Pancreas (tissue), 10 donors: ENCODE data around the gene TNFSF8. TPM values are rescaled to one million over a fixed set of nuclear protein-coding genes. Genes with fewer than 3 reads are reported as not detected.
A peak's percentile ranks its signal among the peaks of the same experiment; 100 is the strongest.

Source experiments
- ATAC-seq, 4 donors: fragments of 200-7000 bp; cut with Tn5 transposase; one replicate each; pipeline versions ENCODE4 v1.8.0 to v1.9.1; 2020; ENCODE audit warnings: mild to moderate bottlenecking in 4 of 4, moderate library complexity in 4 of 4
- DNase-seq, 6 donors: peaks; one replicate each; pipeline ENCODE4 v3.0.0-alpha.2; 2020
- FAIRE-seq: peaks from 2 replicates; lab custom pipeline; 2012; peaks lifted over from hg19 to GRCh38; lab: Jason Lieb, UNC
- H3K27ac ChIP-seq, 4 donors: fragments of 200-600 bp; sonication (generic); 1 replicate in 3 of 4; 2 replicates in 1 of 4; pipeline versions ENCODE4 v1.5.0 to v1.8.0; 2020
- H3K27me3 ChIP-seq, 4 donors: fragments of 200-600 bp; one replicate each; pipeline ENCODE4 v1.8.0; 2021
- H3K36me3 ChIP-seq, 3 donors: fragments of 200-600 bp; sonication (generic) in 1 of 3; one replicate each; pipeline versions ENCODE4 v1.5.0 to v1.8.0; 2020 to 2021
- H3K4me1 ChIP-seq, 3 donors: fragments of 200-600 bp; one replicate each; pipeline ENCODE4 v1.8.0; 2021
- H3K4me3 ChIP-seq, 4 donors: fragments of 200-600 bp; sonication (generic) in 2 of 4; one replicate each; pipeline versions ENCODE4 v1.5.0 to v1.8.0; 2020 to 2021
- H3K9me3 ChIP-seq, 4 donors: fragments of 200-600 bp; one replicate each; pipeline ENCODE4 v1.8.0; 2021
- WGBS, 2 donors: extraction: QIAGEN DNeasy Blood & Tissue Kit; methylation state at CpG; one replicate each; pipeline ENCODE4 v1.1.7; 2013; 5-methylcytosine and 5-hydroxymethylcytosine counted together
- intact Hi-C, 3 donors: fragments of 100-400 bp; cut with DNase I; formaldehyde crosslinking; loops; one replicate each; pipeline versions ENCODE4 v1.11.1 to v1.14.2; 2022
- polyA plus RNA-seq, 2 donors: library from polyadenylated mRNA; stranded (reverse); fragments of 200-250 nt; gene quantifications; one replicate each; pipeline ENCODE4 v1.2.3, GENCODE V29; 2013
- total RNA-seq, 6 donors: library from RNA; stranded (reverse); fragmentation: NEBNext Ultra II Directional in 4 of 6; extraction: Animal tissue kit (Norgen Biotek cat#: 25700) in 4 of 6; gene quantifications; one replicate each; pipeline versions ENCODE4 v1.2.1 to v1.2.4, GENCODE V29; 2021 to 2023
- TF ChIP-seq, protein P1 (sequence below), 4 donors: fragments of 200-600 bp; sonication (generic) in 3 of 4; IDR thresholded peaks; one replicate each; pipeline versions ENCODE4 v1.5.0 to v1.8.0; 2021; ENCODE audit warnings: antibody characterized with exemption in 4 of 4
- donor health status: healthy with polysubstance abuse.
- donor health status: DM: no; HTN: no; CAD: no; lungs with moderate emphysema.
- donor health status: DM: no; HTN: no; CAD: no.
- donor health status: control.
- donor health status: control.
- donor health status: Bipolar disorder and iron deficiency.
- donor health status: DM: yes; HTN: yes; CAD: no.
- donor health status: DM: no; HTN: no; CAD: no.
- donor health status: DM: no; HTN: no; CAD: no.
- donor health status: DM: yes; HTN: yes; CAD: no.

TNFSF8 gene
- total and polyA plus RNA-seq, 8 donors = 0.05 to 1.0 (median 0.31) TPM

DNA sequence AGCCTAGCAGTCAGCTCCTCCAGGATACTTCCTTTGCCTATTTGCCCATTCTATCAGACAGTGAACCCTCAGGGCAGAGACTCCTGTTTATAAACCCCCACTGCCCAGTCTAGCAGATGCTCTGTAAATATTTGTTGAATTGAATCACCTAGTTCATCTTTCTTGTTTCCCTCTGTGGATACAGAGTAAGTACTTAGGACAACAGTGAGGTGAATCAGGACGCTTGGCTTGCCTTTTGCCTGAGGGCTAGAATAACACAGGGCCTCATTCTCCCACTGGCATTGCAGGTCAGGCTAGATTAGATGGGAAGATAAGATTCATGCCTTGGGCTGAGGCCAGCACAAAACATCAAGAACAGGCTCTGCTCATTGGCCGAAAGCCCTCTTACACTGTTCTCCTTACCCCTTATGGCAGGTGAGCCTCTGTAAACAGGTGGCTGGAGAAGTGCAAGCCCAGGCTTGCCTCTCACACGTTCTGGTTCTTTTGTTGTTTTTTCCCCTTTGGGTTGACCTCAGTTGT is 22.2 kb downstream of the TNFSF8 start:
- Histone ChIP-seq H3K4me1 (no peaks in the 10 kb centered on the region), H3K4me3 (no peak overlapping the region), H3K27me3 (no peaks in the 10 kb centered on the region), H3K27ac (peak overlapping the region in 1 of 4 donors; percentile 44), H3K9me3 (no peaks in the 10 kb centered on the region), H3K36me3 (no peaks in the 10 kb centered on the region)
- 31 to 42% methylated on average over 3 of the region's 3 CpGs for WGBS, 2 donors
- TF ChIP-seq, protein P1, sequence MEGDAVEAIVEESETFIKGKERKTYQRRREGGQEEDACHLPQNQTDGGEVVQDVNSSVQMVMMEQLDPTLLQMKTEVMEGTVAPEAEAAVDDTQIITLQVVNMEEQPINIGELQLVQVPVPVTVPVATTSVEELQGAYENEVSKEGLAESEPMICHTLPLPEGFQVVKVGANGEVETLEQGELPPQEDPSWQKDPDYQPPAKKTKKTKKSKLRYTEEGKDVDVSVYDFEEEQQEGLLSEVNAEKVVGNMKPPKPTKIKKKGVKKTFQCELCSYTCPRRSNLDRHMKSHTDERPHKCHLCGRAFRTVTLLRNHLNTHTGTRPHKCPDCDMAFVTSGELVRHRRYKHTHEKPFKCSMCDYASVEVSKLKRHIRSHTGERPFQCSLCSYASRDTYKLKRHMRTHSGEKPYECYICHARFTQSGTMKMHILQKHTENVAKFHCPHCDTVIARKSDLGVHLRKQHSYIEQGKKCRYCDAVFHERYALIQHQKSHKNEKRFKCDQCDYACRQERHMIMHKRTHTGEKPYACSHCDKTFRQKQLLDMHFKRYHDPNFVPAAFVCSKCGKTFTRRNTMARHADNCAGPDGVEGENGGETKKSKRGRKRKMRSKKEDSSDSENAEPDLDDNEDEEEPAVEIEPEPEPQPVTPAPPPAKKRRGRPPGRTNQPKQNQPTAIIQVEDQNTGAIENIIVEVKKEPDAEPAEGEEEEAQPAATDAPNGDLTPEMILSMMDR (IDR thresholded peaks at IDR 0.05) = no peak
- FAIRE-seq (no peak), DNase-seq (peak in 2 of 6 donors; percentile 12 to 42), ATAC-seq (peak; percentile 55 to 84 (median 78))
- intact Hi-C loops = loop anchor here in 1 of 3 donors (5.0 kb wide), 1 partner anchor 171 kb away; no protein-coding TSS in a partner anchor

DNA sequence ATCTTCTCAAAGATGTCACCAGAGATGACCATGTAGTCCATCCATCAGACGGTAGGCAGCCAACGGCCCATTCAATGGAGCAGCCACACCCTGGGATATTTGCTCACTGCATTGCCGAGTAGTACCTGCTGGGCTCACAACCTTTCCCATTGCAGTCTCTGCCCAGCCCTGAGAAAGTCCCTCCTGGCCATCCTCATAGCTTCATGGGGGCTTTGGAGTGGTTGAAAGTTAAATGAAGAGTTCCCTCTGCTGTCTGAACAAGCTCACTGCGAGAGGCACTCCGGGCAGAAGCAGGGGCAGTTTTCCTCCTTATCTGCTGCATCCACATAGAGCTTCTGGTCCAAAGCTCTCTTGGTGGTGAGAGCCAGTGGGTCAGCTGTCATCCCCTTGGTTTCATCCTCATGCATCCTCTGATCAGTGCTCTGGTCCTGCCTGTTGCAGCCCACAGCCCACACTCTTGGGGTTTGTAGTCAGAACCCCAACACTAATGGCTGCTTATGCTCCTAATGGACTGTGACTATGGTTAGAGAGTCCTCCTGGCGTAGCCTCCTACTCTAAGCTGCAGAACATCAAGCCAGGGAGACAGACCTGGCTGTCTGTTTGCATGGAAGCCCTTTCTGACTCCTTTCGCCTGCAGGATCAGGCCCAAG is 23.3 kb downstream of the TNFSF8 start:
- peak in 3 of 4 donors; percentile 48 to 57 (median 53) for ATAC-seq
- TF ChIP-seq, protein P1 (IDR thresholded peaks at IDR 0.05) = peak in 2 of 4 donors; percentile 16 to 23
- Histone ChIP-seq H3K4me3 (no peak overlapping the region), H3K27ac (no peak overlapping the region), H3K4me1 (no peaks in the 10 kb centered on the region), H3K36me3 (no peaks in the 10 kb centered on the region), H3K27me3 (no peaks in the 10 kb centered on the region), H3K9me3 (no peaks in the 10 kb centered on the region)
- FAIRE-seq = no peak
- intact Hi-C loops = loop anchor here in 1 of 3 donors (5.0 kb wide), 1 partner anchor 170 kb away; no protein-coding TSS in a partner anchor
- 51 to 52% methylated on average over 7 of the region's 7 CpGs for WGBS, 2 donors
- no peak for DNase-seq

DNA sequence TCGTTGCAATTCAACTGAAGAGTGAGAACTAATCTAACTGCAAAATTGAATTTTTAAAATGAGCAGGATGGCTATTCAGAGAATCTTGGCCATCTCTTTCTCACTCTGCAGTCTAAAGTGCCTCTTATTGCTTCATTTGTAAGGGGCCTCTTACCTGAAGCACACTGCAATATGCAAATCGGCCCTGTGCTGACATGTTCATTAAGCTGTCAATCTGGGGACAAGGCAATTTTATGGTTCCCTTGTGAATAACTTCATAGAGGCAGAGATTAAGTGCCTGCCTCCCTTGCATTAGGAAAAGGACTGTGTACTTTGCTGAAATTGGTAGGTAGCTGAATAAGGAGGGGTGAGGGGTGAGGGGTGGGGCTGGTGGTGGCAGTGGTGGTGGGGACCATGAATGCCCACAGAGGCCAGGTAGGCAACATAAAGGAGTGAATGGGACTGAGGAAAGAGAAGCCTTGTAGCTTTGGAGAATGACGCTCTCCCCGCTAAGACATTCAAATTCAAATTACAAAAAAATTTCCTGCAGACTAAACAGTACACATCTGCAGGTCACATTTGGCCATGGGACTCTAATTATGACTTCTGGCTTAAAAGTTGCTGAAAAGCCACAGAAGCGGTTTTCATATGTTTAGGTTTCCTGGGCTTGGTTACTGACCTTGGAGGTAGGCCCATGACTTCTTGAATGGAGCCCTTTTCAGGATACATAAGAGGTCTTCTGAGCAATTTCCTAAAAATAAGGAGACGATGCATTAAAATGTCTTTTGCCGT is 25.0 kb downstream of the TNFSF8 start:
- FAIRE-seq (no peak), DNase-seq (no peak), ATAC-seq (no peak)
- Histone ChIP-seq H3K36me3 (no peaks in the 10 kb centered on the region), H3K27ac (no peak overlapping the region), H3K4me3 (no peak overlapping the region), H3K4me1 (no peaks in the 10 kb centered on the region), H3K9me3 (no peaks in the 10 kb centered on the region), H3K27me3 (no peaks in the 10 kb centered on the region)
- WGBS, 2 donors = 72 to 77% methylated on average over 7 of the region's 7 CpGs
- intact Hi-C loops = loop anchor here in 1 of 3 donors (5.0 kb wide), 1 partner anchor 168 kb away; no protein-coding TSS in a partner anchor
- TF ChIP-seq, protein P1 (IDR thresholded peaks at IDR 0.05) = no peak

GRCh38 chr9:114902786-114903524 is 27.4 kb downstream of the TNFSF8 start:
- no peak for FAIRE-seq

More at GRCh38 chr9:114902786-114903524, 27.4 kb downstream of the TNFSF8 start:
- Histone ChIP-seq H3K27me3 (no peaks in the 10 kb centered on the region), H3K4me3 (no peak overlapping the region), H3K4me1 (no peaks in the 10 kb centered on the region), H3K27ac (no peak overlapping the region), H3K36me3 (no peaks in the 10 kb centered on the region), H3K9me3 (no peaks in the 10 kb centered on the region)
- no peak for DNase-seq
- WGBS, 2 donors = 67 to 81% methylated on average over 4 of the region's 4 CpGs
- ATAC-seq = no peak
- intact Hi-C loops = no loop called here
- TF ChIP-seq, protein P1 (IDR thresholded peaks at IDR 0.05) = no peak
